Measurements from ENCODE around the gene CSNK2A3.

Gene CSNK2A3

GRCh38 chr11:11316651-11317230 lies 36.3 kb downstream of the CSNK2A3 start:
- H3K79me1 ChIP-seq (replicated peaks; ENCODE audit: low read length, poor library complexity, severe bottlenecking), result no peaks in the 10 kb centered on the region
- no peaks in the 10 kb centered on the region for H3K4me1 ChIP-seq (ENCODE audit: control insufficient read depth, insufficient read depth, low read depth, low read length)
- H2AFZ ChIP-seq (ENCODE audit: low read depth, low read length), result no peak overlapping the region
- H4K91ac ChIP-seq (ENCODE audit: low read length), result no peak overlapping the region
- no peak overlapping the region for H2BK15ac ChIP-seq (ENCODE audit: low read depth, poor library complexity, severe bottlenecking)
- H3K18ac ChIP-seq (ENCODE audit: low read depth in 1 of 2, low read length in 2 of 2), result no peak overlapping the region
- H3K9me3 ChIP-seq (ENCODE audit: control insufficient read depth, low read length), result no peaks in the 10 kb centered on the region
- H3K4ac ChIP-seq (ENCODE audit: low read depth in 1 of 2, low read length in 2 of 2), result no peak overlapping the region
- no peak overlapping the region for H3K4me2 ChIP-seq (ENCODE audit: low read length, poor library complexity, severe bottlenecking)
- H2BK5ac ChIP-seq (ENCODE audit: low read depth, low read length, poor library complexity, severe bottlenecking), result no peak overlapping the region
- H2BK120ac ChIP-seq (ENCODE audit: low read depth, low read length), result no peak overlapping the region
- no peak overlapping the region for H4K8ac ChIP-seq (ENCODE audit: low read length)
- H3K23ac ChIP-seq (ENCODE audit: low read length in 2 of 2), result no peak overlapping the region
- no peaks in the 10 kb centered on the region for H3K36me3 ChIP-seq (ENCODE audit: control insufficient read depth in 1 of 2, insufficient read depth in 2 of 2, low read depth in 1 of 2, low read length in 2 of 2)
- no peak overlapping the region for H3K27ac ChIP-seq (ENCODE audit: low read length, poor library complexity, severe bottlenecking)
- no peak overlapping the region for H2BK12ac ChIP-seq (ENCODE audit: low read length in 2 of 2)
- H2AK5ac ChIP-seq (ENCODE audit: low read length, severe bottlenecking), result no peak overlapping the region
- H3K4me3 ChIP-seq (ENCODE audit: insufficient read depth in 1 of 2, low read depth in 1 of 2, low read length in 2 of 2), result no peak overlapping the region
- WGBS, result 81% methylated on average over 2 of the region's 3 CpGs
- DNase-seq, result no peak
- H3K9ac ChIP-seq (ENCODE audit: low read length), result no peak overlapping the region
- peaks cover 8% of the 10 kb centered on the region in 2 experiments for H3K27me3 ChIP-seq (ENCODE audit: control insufficient read depth in 1 of 2, insufficient read depth in 1 of 2, low read length in 2 of 2)
- no peak overlapping the region for H3K14ac ChIP-seq (ENCODE audit: low read length in 2 of 2)

GRCh38 chr11:11313902-11314692 lies 39.0 kb downstream of the CSNK2A3 start:
- Histone ChIP-seq H3K4me3 (ENCODE audit: insufficient read depth in 1 of 2, low read depth in 1 of 2, low read length in 2 of 2) (no peak overlapping the region), H2AFZ (ENCODE audit: low read depth, low read length) (no peak overlapping the region), H3K36me3 (ENCODE audit: control insufficient read depth in 1 of 2, insufficient read depth in 2 of 2, low read depth in 1 of 2, low read length in 2 of 2) (no peaks in the 10 kb centered on the region), H3K4me2 (ENCODE audit: low read length, poor library complexity, severe bottlenecking) (no peak overlapping the region), H3K18ac (ENCODE audit: low read depth in 1 of 2, low read length in 2 of 2) (no peak overlapping the region), H2BK5ac (ENCODE audit: low read depth, low read length, poor library complexity, severe bottlenecking) (no peak overlapping the region), H3K9me3 (ENCODE audit: control insufficient read depth, low read length) (no peaks in the 10 kb centered on the region), H3K79me1 (replicated peaks; ENCODE audit: low read length, poor library complexity, severe bottlenecking) (no peaks in the 10 kb centered on the region), H2BK15ac (ENCODE audit: low read depth, poor library complexity, severe bottlenecking) (no peak overlapping the region), H2BK12ac (ENCODE audit: low read length in 2 of 2) (no peak overlapping the region), H3K9ac (ENCODE audit: low read length) (no peak overlapping the region), H3K23ac (ENCODE audit: low read length in 2 of 2) (no peak overlapping the region), H3K14ac (ENCODE audit: low read length in 2 of 2) (peak overlapping the region in 1 of 2 experiments; percentile 47), H4K8ac (ENCODE audit: low read length) (no peak overlapping the region), H3K27me3 (ENCODE audit: control insufficient read depth in 1 of 2, insufficient read depth in 1 of 2, low read length in 2 of 2) (no peaks in the 10 kb centered on the region), H4K91ac (ENCODE audit: low read length) (no peak overlapping the region), H3K4me1 (ENCODE audit: control insufficient read depth, insufficient read depth, low read depth, low read length) (no peaks in the 10 kb centered on the region), H3K4ac (ENCODE audit: low read depth in 1 of 2, low read length in 2 of 2) (no peak overlapping the region), H3K27ac (ENCODE audit: low read length, poor library complexity, severe bottlenecking) (no peak overlapping the region), H2AK5ac (ENCODE audit: low read length, severe bottlenecking) (no peak overlapping the region), H2BK120ac (ENCODE audit: low read depth, low read length) (no peak overlapping the region)
- WGBS, result 68% methylated on average over 6 of the region's 6 CpGs
- no peak for DNase-seq

DNA sequence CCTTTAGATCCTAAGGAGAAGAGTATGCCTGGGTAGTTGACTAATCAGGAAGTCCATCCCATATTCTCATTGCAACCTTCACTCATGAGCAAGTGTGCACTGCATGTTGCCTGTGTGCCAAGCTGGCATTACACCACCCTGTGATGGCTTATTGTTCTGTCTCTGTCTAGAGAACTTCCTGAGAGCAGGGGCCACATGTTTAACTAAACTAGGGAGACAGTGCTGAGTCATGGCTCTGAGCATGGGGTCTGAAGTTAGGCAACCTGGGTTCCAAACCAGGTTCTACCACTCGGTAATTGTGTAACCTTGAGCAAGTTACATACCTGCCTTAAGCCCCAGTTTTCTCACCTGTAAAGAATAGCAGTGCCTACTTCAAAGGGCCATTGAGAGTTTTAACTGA lies 39.6 kb downstream of the CSNK2A3 start:
- Histone ChIP-seq H3K4me2 (ENCODE audit: low read length, poor library complexity, severe bottlenecking) (no peak overlapping the region), H3K18ac (ENCODE audit: low read depth in 1 of 2, low read length in 2 of 2) (no peak overlapping the region), H2AK5ac (ENCODE audit: low read length, severe bottlenecking) (no peak overlapping the region), H3K4me3 (ENCODE audit: insufficient read depth in 1 of 2, low read depth in 1 of 2, low read length in 2 of 2) (no peak overlapping the region), H2BK5ac (ENCODE audit: low read depth, low read length, poor library complexity, severe bottlenecking) (no peak overlapping the region), H3K79me1 (replicated peaks; ENCODE audit: low read length, poor library complexity, severe bottlenecking) (no peaks in the 10 kb centered on the region), H2BK12ac (ENCODE audit: low read length in 2 of 2) (no peak overlapping the region), H3K14ac (ENCODE audit: low read length in 2 of 2) (no peak overlapping the region), H2BK120ac (ENCODE audit: low read depth, low read length) (no peak overlapping the region), H3K9me3 (ENCODE audit: control insufficient read depth, low read length) (no peaks in the 10 kb centered on the region), H3K36me3 (ENCODE audit: control insufficient read depth in 1 of 2, insufficient read depth in 2 of 2, low read depth in 1 of 2, low read length in 2 of 2) (no peaks in the 10 kb centered on the region), H4K91ac (ENCODE audit: low read length) (no peak overlapping the region), H2AFZ (ENCODE audit: low read depth, low read length) (no peak overlapping the region), H3K4ac (ENCODE audit: low read depth in 1 of 2, low read length in 2 of 2) (no peak overlapping the region), H3K27ac (ENCODE audit: low read length, poor library complexity, severe bottlenecking) (no peak overlapping the region), H3K4me1 (ENCODE audit: control insufficient read depth, insufficient read depth, low read depth, low read length) (no peaks in the 10 kb centered on the region), H2BK15ac (ENCODE audit: low read depth, poor library complexity, severe bottlenecking) (no peak overlapping the region), H3K9ac (ENCODE audit: low read length) (no peak overlapping the region), H4K8ac (ENCODE audit: low read length) (no peak overlapping the region), H3K27me3 (ENCODE audit: control insufficient read depth in 1 of 2, insufficient read depth in 1 of 2, low read length in 2 of 2) (peaks cover 0 to 2% of the 10 kb centered on the region in 2 experiments), H3K23ac (ENCODE audit: low read length in 2 of 2) (no peak overlapping the region)
- DNase-seq, result peak; percentile 62
- WGBS, result 100% methylated on average over 1 of the region's 1 CpG

GRCh38 chr11:11312738-11313137 lies 40.3 kb downstream of the CSNK2A3 start:
- Histone ChIP-seq H3K4me2 (ENCODE audit: low read length, poor library complexity, severe bottlenecking) (no peak overlapping the region), H3K9ac (ENCODE audit: low read length) (no peak overlapping the region), H3K14ac (ENCODE audit: low read length in 2 of 2) (no peak overlapping the region), H2BK12ac (ENCODE audit: low read length in 2 of 2) (no peak overlapping the region), H2BK15ac (ENCODE audit: low read depth, poor library complexity, severe bottlenecking) (no peak overlapping the region), H3K4me3 (ENCODE audit: insufficient read depth in 1 of 2, low read depth in 1 of 2, low read length in 2 of 2) (no peak overlapping the region), H2AK5ac (ENCODE audit: low read length, severe bottlenecking) (no peak overlapping the region), H3K18ac (ENCODE audit: low read depth in 1 of 2, low read length in 2 of 2) (no peak overlapping the region), H2AFZ (ENCODE audit: low read depth, low read length) (no peak overlapping the region), H4K8ac (ENCODE audit: low read length) (no peak overlapping the region), H3K36me3 (ENCODE audit: control insufficient read depth in 1 of 2, insufficient read depth in 2 of 2, low read depth in 1 of 2, low read length in 2 of 2) (no peaks in the 10 kb centered on the region), H3K9me3 (ENCODE audit: control insufficient read depth, low read length) (no peaks in the 10 kb centered on the region), H3K27me3 (ENCODE audit: control insufficient read depth in 1 of 2, insufficient read depth in 1 of 2, low read length in 2 of 2) (peaks cover 0 to 6% of the 10 kb centered on the region in 2 experiments), H3K4me1 (ENCODE audit: control insufficient read depth, insufficient read depth, low read depth, low read length) (no peaks in the 10 kb centered on the region), H3K79me1 (replicated peaks; ENCODE audit: low read length, poor library complexity, severe bottlenecking) (no peaks in the 10 kb centered on the region), H2BK120ac (ENCODE audit: low read depth, low read length) (no peak overlapping the region), H3K27ac (ENCODE audit: low read length, poor library complexity, severe bottlenecking) (no peak overlapping the region), H2BK5ac (ENCODE audit: low read depth, low read length, poor library complexity, severe bottlenecking) (no peak overlapping the region), H4K91ac (ENCODE audit: low read length) (no peak overlapping the region), H3K4ac (ENCODE audit: low read depth in 1 of 2, low read length in 2 of 2) (no peak overlapping the region), H3K23ac (ENCODE audit: low read length in 2 of 2) (no peak overlapping the region)
- 100% methylated on average over 1 of the region's 1 CpG for WGBS
- no peak for DNase-seq
